ENCODE data around the gene TGM1. TPM values are rescaled to one million over a fixed set of nuclear protein-coding genes. Genes with fewer than 3 reads are reported as not detected.

The TGM1 gene
- total and polyA plus RNA-seq, 2 donors = 1.5 to 41.0 TPM

DNA sequence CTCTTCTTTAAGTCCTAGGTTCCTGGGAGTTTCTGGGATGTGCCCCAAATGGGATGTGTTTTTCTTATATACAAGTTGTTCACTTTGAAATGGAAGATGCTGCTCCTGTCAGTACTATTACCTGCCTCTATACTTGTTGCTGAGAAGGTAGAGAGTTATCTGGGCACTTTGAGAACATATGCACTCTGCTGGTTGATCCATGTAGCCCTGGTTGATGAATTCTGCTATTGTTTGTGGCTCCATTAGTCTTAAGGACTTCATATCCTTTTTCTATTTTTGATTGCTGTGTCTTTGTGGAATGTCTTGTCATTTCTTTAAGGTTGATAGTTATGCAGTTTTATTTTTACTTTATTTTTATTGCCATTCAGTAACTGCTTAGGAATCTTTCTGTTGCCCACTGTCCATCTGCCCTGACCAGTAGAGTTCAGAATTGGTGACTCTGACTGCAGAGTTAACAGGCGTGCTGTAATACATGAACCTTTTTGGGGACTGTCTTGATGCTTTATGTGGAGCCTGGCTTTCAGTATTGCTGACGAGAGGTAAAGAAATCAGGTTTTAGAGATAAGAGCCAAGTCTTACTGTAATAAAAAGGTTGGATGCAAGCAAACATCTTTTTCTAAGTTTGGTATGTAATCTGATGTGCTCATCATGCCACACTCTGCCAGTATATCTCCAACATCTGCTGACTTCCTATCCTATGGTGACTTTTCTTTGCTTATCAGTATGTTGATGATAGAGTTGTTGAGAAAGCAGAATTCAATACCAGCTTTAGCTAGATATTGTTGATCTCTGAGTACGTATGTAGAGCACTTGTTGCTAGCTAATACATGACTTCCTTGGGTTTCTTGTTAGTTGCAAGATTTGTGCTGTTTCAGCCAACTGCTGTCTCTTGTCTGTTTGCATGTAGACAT, 28.6 kb downstream of the TGM1 start:
- H3K4me1 ChIP-seq (ENCODE audit: control insufficient read depth in 2 of 2, insufficient read depth in 2 of 2, low read length in 2 of 2) = peaks cover 14 to 22% of the 10 kb centered on the region in 2 donors
- 95% methylated on average over 3 of the region's 3 CpGs for WGBS
- H3K27ac ChIP-seq (ENCODE audit: low read depth in 1 of 2, low read length in 1 of 2) = no peak overlapping the region
- DNase-seq (ENCODE audit: low read depth in 6 of 9, low spot score in 9 of 9) = no peak
- H3K27me3 ChIP-seq (ENCODE audit: control insufficient read depth in 2 of 2, insufficient read depth in 1 of 2, low read length in 1 of 2) = no peaks in the 10 kb centered on the region
- H3K36me3 ChIP-seq (ENCODE audit: control insufficient read depth in 2 of 2, insufficient read depth in 2 of 2, low read length in 1 of 2) = peaks cover 36 to 47% of the 10 kb centered on the region in 2 donors
- H3K4me3 ChIP-seq (ENCODE audit: low read length in 2 of 2) = no peak overlapping the region
- H3K9me3 ChIP-seq (ENCODE audit: control insufficient read depth in 2 of 2, insufficient read depth in 1 of 2, low read length in 1 of 2) = peaks cover 0 to 4% of the 10 kb centered on the region in 2 donors

DNA sequence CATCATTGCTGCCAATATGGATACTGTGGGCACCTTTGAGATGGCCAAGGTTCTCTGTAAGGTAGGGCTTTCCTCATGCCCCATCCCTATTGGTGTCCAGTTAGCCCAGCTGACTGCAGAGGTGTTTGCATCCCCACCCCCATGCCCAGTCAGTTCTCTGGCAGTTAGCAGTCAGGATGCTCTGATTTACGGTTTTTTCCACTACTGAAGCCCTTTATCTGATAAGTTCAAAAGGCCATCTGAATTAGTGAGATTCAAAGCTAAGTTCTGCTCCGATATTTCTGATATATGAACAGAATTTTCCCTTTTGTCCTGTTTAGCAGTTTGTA, 29.5 kb downstream of the TGM1 start:
- peaks cover 0 to 4% of the 10 kb centered on the region in 2 donors for H3K9me3 ChIP-seq (ENCODE audit: control insufficient read depth in 2 of 2, insufficient read depth in 1 of 2, low read length in 1 of 2)
- peaks cover 28 to 38% of the 10 kb centered on the region in 2 donors for H3K36me3 ChIP-seq (ENCODE audit: control insufficient read depth in 2 of 2, insufficient read depth in 2 of 2, low read length in 1 of 2)
- H3K27ac ChIP-seq (ENCODE audit: low read depth in 1 of 2, low read length in 1 of 2) = no peak overlapping the region
- no peaks in the 10 kb centered on the region for H3K27me3 ChIP-seq (ENCODE audit: control insufficient read depth in 2 of 2, insufficient read depth in 1 of 2, low read length in 1 of 2)
- 78% methylated on average over 2 of the region's 2 CpGs for WGBS
- peaks cover 14 to 22% of the 10 kb centered on the region in 2 donors for H3K4me1 ChIP-seq (ENCODE audit: control insufficient read depth in 2 of 2, insufficient read depth in 2 of 2, low read length in 2 of 2)
- H3K4me3 ChIP-seq (ENCODE audit: low read length in 2 of 2) = peak overlapping the region; percentile 66 to 77
- DNase-seq (ENCODE audit: low read depth in 6 of 9, low spot score in 9 of 9) = no peak

DNA sequence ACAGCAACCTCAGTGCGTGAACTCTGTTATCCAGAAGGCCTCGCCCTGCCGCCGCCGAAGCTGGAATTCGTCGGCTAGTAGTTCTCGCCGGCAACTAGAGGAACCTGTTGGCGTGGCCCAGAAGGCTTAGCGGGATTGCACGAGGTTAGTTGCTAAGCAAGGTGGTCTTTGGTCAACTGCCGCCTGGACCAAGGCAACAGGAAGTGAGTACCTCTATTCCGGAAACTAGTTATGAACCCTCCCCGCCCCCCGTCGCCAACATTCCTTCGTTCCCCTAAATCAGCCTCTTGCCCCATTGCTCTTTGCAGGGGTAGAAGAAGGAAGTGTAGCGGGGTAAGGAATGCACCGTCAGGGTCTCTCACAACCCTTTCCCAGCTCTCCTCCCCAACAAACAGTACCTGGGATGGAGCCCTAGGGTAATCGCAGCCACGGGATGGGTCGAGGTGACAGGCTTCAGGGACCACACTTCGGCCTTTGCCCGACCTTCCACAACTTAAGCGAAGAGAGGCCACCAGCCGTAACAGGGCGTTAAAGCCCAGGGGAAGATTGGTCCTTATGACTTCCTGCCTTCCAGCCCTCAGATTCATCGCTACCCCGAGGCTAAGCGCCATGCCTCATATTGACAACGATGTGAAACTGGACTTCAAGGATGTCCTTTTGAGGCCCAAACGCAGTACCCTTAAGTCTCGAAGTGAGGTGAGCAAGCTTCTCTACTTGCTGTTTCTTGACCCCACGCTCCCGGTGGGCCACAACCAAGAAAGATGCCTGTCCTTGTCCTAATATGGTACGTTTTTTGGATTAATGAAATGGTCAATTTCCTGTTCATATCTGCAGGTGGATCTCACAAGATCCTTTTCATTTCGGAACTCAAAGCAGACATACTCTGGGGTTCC, 30.1 kb downstream of the TGM1 start, which contains the start of gene GMPR2:
TSS of gene GMPR2 (plus strand) at position 285 of the 893 bp plus-strand sequence. CDS start at position 610, 325 bp downstream.
- Histone ChIP-seq H3K4me1 (ENCODE audit: control insufficient read depth in 2 of 2, insufficient read depth in 2 of 2, low read length in 2 of 2) (peaks cover 14 to 22% of the 10 kb centered on the region in 2 donors), H3K27me3 (ENCODE audit: control insufficient read depth in 2 of 2, insufficient read depth in 1 of 2, low read length in 1 of 2) (no peaks in the 10 kb centered on the region), H3K9me3 (ENCODE audit: control insufficient read depth in 2 of 2, insufficient read depth in 1 of 2, low read length in 1 of 2) (peaks cover 0 to 4% of the 10 kb centered on the region in 2 donors), H3K27ac (ENCODE audit: low read depth in 1 of 2, low read length in 1 of 2) (peak within 1 kb of the TSS; percentile 91 to 96), H3K36me3 (ENCODE audit: control insufficient read depth in 2 of 2, insufficient read depth in 2 of 2, low read length in 1 of 2) (peaks cover 25 to 35% of the 10 kb centered on the region in 2 donors), H3K4me3 (ENCODE audit: low read length in 2 of 2) (peak within 1 kb of the TSS; percentile 66 to 77)
- peak in 1 of 9 donors; percentile 51 for DNase-seq (ENCODE audit: low read depth in 6 of 9, low spot score in 9 of 9)
- WGBS = 4% methylated on average over 38 of the region's 38 CpGs

DNA sequence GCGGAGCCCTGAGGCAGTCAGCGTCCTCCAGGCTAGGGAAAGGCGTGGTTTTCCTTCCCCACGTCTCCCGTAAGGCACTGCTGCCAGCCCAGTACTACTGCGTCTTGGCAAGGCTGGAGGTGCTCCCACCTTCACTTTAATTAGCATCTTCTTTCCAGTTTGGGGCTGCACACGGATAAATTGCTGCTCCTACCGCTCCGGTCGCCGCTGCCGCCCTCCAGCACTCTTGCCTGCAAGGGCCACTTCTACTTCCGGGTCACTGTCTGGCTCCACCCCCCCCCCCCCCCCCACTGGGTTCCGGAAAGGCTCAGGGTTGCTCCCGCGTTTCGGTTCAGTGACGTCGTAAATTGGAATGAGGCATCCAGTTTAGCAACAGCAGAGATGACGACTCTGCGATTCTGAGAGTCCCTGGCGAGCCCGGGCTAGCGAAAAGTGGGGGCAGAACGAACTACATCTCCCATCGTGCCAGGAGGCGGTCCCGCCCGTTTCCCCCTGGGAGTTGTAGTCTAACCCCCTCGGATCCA, 30.8 kb downstream of the TGM1 start, which contains the start of gene NEDD8:
TSS of gene NEDD8 (minus strand) at position 247 of the 524 bp plus-strand sequence. CDS start at position 147, 100 bp downstream.
- peak within 1 kb of the TSS; percentile 91 to 96 for H3K27ac ChIP-seq (ENCODE audit: low read depth in 1 of 2, low read length in 1 of 2)
- H3K36me3 ChIP-seq (ENCODE audit: control insufficient read depth in 2 of 2, insufficient read depth in 2 of 2, low read length in 1 of 2) = peaks cover 18 to 28% of the 10 kb centered on the region in 2 donors
- peak; percentile 81 to 96 (median 89) for DNase-seq (ENCODE audit: low read depth in 6 of 9, low spot score in 9 of 9)
- under 1% methylated on average over 30 of the region's 30 CpGs for WGBS
- peaks cover 14 to 22% of the 10 kb centered on the region in 2 donors for H3K4me1 ChIP-seq (ENCODE audit: control insufficient read depth in 2 of 2, insufficient read depth in 2 of 2, low read length in 2 of 2)
- peaks cover 0 to 4% of the 10 kb centered on the region in 2 donors for H3K9me3 ChIP-seq (ENCODE audit: control insufficient read depth in 2 of 2, insufficient read depth in 1 of 2, low read length in 1 of 2)
- H3K27me3 ChIP-seq (ENCODE audit: control insufficient read depth in 2 of 2, insufficient read depth in 1 of 2, low read length in 1 of 2) = no peaks in the 10 kb centered on the region
- peak within 1 kb of the TSS; percentile 66 to 77 for H3K4me3 ChIP-seq (ENCODE audit: low read length in 2 of 2)

DNA sequence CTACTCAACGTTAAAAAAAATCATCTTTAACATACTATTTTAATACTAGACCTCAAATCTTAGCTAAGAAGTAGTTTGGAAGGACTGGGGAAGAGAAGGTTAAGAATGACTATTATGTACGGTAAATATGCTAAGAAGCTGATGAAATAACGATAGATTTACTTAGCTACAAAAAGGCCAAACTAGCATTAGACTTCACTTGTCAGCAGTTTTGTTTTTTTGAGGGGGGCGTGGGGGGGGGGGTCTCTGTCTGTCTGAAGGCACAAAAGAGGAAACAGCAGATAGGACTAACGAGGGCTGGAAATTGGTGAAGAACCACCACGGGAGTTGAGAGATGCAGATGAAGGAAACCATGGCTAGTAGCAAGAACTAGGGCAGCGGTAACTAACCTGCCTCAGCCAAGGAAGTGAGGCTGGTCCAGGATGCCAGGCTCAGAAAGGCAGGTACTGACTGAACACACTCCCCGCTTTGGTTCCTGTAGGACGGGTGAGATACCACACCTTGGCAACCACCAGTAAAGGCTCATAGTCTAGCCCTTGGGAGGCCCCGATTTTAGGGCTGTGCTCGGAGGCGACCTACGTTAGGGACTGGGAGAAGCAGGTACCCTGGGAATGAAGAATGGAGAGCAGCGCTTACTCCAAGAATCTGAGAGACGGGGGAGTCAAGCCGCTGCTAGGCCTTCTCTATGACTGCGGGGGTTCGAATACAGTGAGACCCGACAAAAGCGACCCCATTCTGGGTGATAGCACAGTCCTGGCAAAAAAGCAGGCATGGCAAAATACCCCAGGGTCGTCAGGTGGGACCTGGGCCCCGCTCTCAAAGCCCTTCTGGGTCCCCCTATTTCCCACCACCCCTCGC, 31.5 kb downstream of the TGM1 start:
- Histone ChIP-seq H3K9me3 (ENCODE audit: control insufficient read depth in 2 of 2, insufficient read depth in 1 of 2, low read length in 1 of 2) (peaks cover 0 to 4% of the 10 kb centered on the region in 2 donors), H3K36me3 (ENCODE audit: control insufficient read depth in 2 of 2, insufficient read depth in 2 of 2, low read length in 1 of 2) (peaks cover 11 to 21% of the 10 kb centered on the region in 2 donors), H3K27ac (ENCODE audit: low read depth in 1 of 2, low read length in 1 of 2) (peak overlapping the region; percentile 91 to 96), H3K27me3 (ENCODE audit: control insufficient read depth in 2 of 2, insufficient read depth in 1 of 2, low read length in 1 of 2) (no peaks in the 10 kb centered on the region), H3K4me1 (ENCODE audit: control insufficient read depth in 2 of 2, insufficient read depth in 2 of 2, low read length in 2 of 2) (peaks cover 14 to 22% of the 10 kb centered on the region in 2 donors), H3K4me3 (ENCODE audit: low read length in 2 of 2) (peak overlapping the region; percentile 66 to 77)
- 17% methylated on average over 23 of the region's 23 CpGs for WGBS
- DNase-seq (ENCODE audit: low read depth in 6 of 9, low spot score in 9 of 9) = no peak

DNA sequence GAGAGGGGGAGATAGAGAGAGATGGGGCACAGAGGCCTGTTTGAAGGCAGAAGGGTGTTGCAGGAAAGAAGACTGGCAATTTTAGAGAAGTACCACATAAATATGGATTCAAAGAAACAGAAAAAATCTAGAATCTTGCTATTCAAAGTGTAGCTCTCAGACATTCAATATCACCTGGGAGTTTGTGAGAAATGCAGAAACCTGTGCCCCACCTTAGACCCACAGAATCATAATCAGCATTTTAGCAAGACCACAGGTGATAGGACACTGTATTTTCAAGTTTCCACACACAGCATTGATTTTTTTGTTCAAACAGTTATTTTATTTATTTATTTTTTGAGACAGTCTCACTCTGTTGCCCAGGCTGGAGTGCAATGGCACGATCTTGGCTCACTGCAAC, 34.1 kb downstream of the TGM1 start:
- WGBS = 63% methylated on average over 1 of the region's 1 CpG
- H3K27me3 ChIP-seq (ENCODE audit: control insufficient read depth in 2 of 2, insufficient read depth in 1 of 2, low read length in 1 of 2) = no peaks in the 10 kb centered on the region
- H3K9me3 ChIP-seq (ENCODE audit: control insufficient read depth in 2 of 2, insufficient read depth in 1 of 2, low read length in 1 of 2) = peaks cover 0 to 4% of the 10 kb centered on the region in 2 donors
- no peak overlapping the region for H3K27ac ChIP-seq (ENCODE audit: low read depth in 1 of 2, low read length in 1 of 2)
- DNase-seq (ENCODE audit: low read depth in 6 of 9, low spot score in 9 of 9) = no peak
- H3K4me3 ChIP-seq (ENCODE audit: low read length in 2 of 2) = no peak overlapping the region
- peaks cover 14 to 22% of the 10 kb centered on the region in 2 donors for H3K4me1 ChIP-seq (ENCODE audit: control insufficient read depth in 2 of 2, insufficient read depth in 2 of 2, low read length in 2 of 2)
- H3K36me3 ChIP-seq (ENCODE audit: control insufficient read depth in 2 of 2, insufficient read depth in 2 of 2, low read length in 1 of 2) = peaks cover 3 to 6% of the 10 kb centered on the region in 2 donors

DNA sequence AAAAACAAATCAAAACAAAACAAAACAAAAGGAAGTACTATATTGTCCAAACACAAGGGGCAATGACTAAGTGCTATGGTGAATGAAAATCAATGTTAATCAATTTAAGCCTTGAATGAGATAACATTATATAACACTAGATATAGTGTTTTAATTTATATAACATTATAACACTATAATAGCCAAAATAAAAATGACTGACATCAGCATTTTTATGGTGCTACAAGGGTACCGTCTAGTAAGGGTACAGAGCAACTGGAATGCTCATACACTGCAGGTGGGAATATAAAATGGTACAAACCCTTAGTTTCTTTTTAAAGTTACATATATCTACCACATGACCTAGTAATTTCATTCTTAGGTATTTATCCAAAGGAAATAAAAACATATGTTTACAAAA, 36.5 kb downstream of the TGM1 start:
- Histone ChIP-seq H3K27ac (ENCODE audit: low read depth in 1 of 2, low read length in 1 of 2) (no peak overlapping the region), H3K27me3 (ENCODE audit: control insufficient read depth in 2 of 2, insufficient read depth in 1 of 2, low read length in 1 of 2) (no peaks in the 10 kb centered on the region), H3K36me3 (ENCODE audit: control insufficient read depth in 2 of 2, insufficient read depth in 2 of 2, low read length in 1 of 2) (peaks cover 3 to 6% of the 10 kb centered on the region in 2 donors), H3K4me3 (ENCODE audit: low read length in 2 of 2) (no peak overlapping the region), H3K9me3 (ENCODE audit: control insufficient read depth in 2 of 2, insufficient read depth in 1 of 2, low read length in 1 of 2) (peaks cover 0 to 1% of the 10 kb centered on the region in 2 donors), H3K4me1 (ENCODE audit: control insufficient read depth in 2 of 2, insufficient read depth in 2 of 2, low read length in 2 of 2) (peaks cover 6 to 7% of the 10 kb centered on the region in 2 donors)
- WGBS = 100% methylated on average over 1 of the region's 1 CpG
- DNase-seq (ENCODE audit: low read depth in 6 of 9, low spot score in 9 of 9) = no peak

DNA sequence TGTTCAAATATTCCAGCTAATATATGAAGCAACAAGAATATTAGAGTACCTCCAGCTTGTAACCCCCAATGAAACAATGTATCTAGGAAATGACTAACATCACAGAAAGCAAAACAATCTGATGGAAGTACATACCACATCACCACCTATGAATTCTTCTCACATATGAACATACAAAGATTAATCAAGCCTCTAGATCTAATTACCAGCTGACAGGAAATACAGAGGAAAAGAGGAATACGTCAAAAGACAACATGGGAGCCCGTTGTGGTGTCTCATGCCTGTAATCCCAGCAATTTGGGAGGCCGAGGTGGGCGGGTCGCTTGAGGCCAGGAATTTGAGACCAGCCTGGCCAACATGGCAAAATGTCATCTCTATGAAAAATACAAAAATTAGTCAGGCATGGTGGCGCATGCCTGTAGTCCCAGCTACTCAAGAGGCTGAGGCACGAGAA, 38.3 kb downstream of the TGM1 start:
- no peaks in the 10 kb centered on the region for H3K4me1 ChIP-seq (ENCODE audit: control insufficient read depth in 2 of 2, insufficient read depth in 2 of 2, low read length in 2 of 2)
- peaks cover 3 to 6% of the 10 kb centered on the region in 2 donors for H3K36me3 ChIP-seq (ENCODE audit: control insufficient read depth in 2 of 2, insufficient read depth in 2 of 2, low read length in 1 of 2)
- no peak overlapping the region for H3K27ac ChIP-seq (ENCODE audit: low read depth in 1 of 2, low read length in 1 of 2)
- no peaks in the 10 kb centered on the region for H3K27me3 ChIP-seq (ENCODE audit: control insufficient read depth in 2 of 2, insufficient read depth in 1 of 2, low read length in 1 of 2)
- no peak for DNase-seq (ENCODE audit: low read depth in 6 of 9, low spot score in 9 of 9)
- 95% methylated on average over 7 of the region's 7 CpGs for WGBS
- no peak overlapping the region for H3K4me3 ChIP-seq (ENCODE audit: low read length in 2 of 2)
- no peaks in the 10 kb centered on the region for H3K9me3 ChIP-seq (ENCODE audit: control insufficient read depth in 2 of 2, insufficient read depth in 1 of 2, low read length in 1 of 2)

All from thymus (tissue), 11 donors.